Common myeloid progenitor, CD34-positive (primary cell): ENCODE results near the gene CELSR1.

Experiments used
- CTCF ChIA-PET: fragments of 350-600 bp; sonication (Branson Sonifier 250); formaldehyde crosslinking; loops from one replicate; lab custom pipeline; 2021; ENCODE audit warnings: antibody characterized with exemption; lab: Charles Lee
- POLR2A ChIA-PET: fragments of 350-600 bp; sonication (Branson Sonifier 250); formaldehyde crosslinking; loops from one replicate; lab custom pipeline; 2021; ENCODE audit warnings: antibody characterized with exemption; lab: Charles Lee
- DNase-seq, 3 donors: peaks; one replicate each; pipeline versions ENCODE4 v3.0.0 to v3.0.0-alpha.2; 2013
- H3K27ac ChIP-seq, 2 experiments: 1 replicate in 1 of 2; 2 replicates in 1 of 2; pipeline ENCODE4 v1.7.0; 2013; ENCODE audit warnings: inconsistent platforms in 2 of 2, low read length in 2 of 2, mild to moderate bottlenecking in 2 of 2, low read depth in 1 of 2, moderate library complexity in 1 of 2; ENCODE audit not compliant: severe bottlenecking in 2 of 2, insufficient read depth in 1 of 2, poor library complexity in 1 of 2
- H3K27me3 ChIP-seq, 5 experiments: replicated peaks in 2 of 5; 1 replicate in 3 of 5; 2 replicates in 2 of 5; pipeline versions ENCODE4 v1.6.1 to v1.7.0; 2013; ENCODE audit warnings: low read length in 4 of 5, mild to moderate bottlenecking in 2 of 5, moderate library complexity in 2 of 5, inconsistent platforms in 1 of 5; ENCODE audit not compliant: insufficient read depth in 5 of 5, control insufficient read depth in 4 of 5
- H3K36me3 ChIP-seq, 4 experiments: 1 replicate in 2 of 4; 2 replicates in 2 of 4; pipeline versions ENCODE4 v1.6.1 to v1.7.0; 2013; ENCODE audit warnings: low read length in 3 of 4, control low read depth in 1 of 4, mild to moderate bottlenecking in 1 of 4; ENCODE audit not compliant: control insufficient read depth in 4 of 4, insufficient read depth in 4 of 4
- H3K4me1 ChIP-seq, 4 experiments: 1 replicate in 3 of 4; 2 replicates in 1 of 4; pipeline versions ENCODE4 v1.6.1 to v1.7.1; 2013; ENCODE audit warnings: low read length in 3 of 4, mild to moderate bottlenecking in 3 of 4, control low read depth in 1 of 4, inconsistent platforms in 1 of 4, moderate library complexity in 1 of 4; ENCODE audit not compliant: control insufficient read depth in 4 of 4, insufficient read depth in 4 of 4; ENCODE audit errors: control extremely low read depth in 1 of 4
- H3K4me3 ChIP-seq, 7 experiments: 1 replicate in 4 of 7; 2 replicates in 3 of 7; pipeline versions ENCODE4 v1.5.1 to v1.7.0; 2013; ENCODE audit warnings: mild to moderate bottlenecking in 7 of 7, low read length in 6 of 7, moderate library complexity in 6 of 7, inconsistent platforms in 2 of 7, low read depth in 2 of 7, control low read depth in 1 of 7; ENCODE audit not compliant: insufficient read depth in 4 of 7, control insufficient read depth in 1 of 7; ENCODE audit errors: extremely low read depth in 1 of 7
- H3K9me3 ChIP-seq, 5 experiments: 1 replicate in 4 of 5; 2 replicates in 1 of 5; pipeline versions ENCODE4 v1.6.1 to v1.7.1; 2013; ENCODE audit warnings: low read length in 4 of 5, mild to moderate bottlenecking in 2 of 5, inconsistent platforms in 1 of 5, low read depth in 1 of 5, moderate library complexity in 1 of 5; ENCODE audit not compliant: control insufficient read depth in 4 of 5, insufficient read depth in 2 of 5; ENCODE audit errors: control extremely low read depth in 1 of 5
- WGBS: methylation state at CpG from one replicate; pipeline ENCODE4 v1.1.5; 2013; ENCODE audit not compliant: insufficient coverage; 5-methylcytosine and 5-hydroxymethylcytosine counted together

The CELSR1 gene

DNA sequence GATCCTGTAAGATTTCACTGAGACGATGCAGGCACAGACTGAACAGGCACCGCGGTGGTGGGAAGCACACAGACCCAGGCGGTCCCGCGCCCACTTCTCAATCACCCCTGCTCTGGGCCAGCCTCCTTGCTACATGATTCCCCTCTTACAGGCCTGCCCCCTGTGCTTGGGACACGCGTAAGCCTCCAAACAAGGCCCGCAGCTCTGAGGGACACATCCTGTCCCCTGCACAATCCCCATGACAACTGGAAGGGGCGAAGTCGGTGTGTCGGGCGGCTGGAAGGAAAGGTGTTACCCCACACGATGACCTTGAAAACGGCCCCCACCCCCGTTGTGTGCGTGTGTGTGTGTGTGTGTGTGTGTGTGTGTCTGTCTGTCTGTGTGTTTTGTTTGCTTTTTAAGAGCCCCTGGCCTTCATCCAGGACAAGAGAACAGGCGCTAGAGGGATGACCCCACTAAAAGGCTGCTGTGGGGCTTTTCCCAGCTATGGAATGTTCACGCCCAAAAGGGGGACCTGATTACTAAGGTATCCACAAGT, 13.1 kb downstream of the CELSR1 start:
- no peaks in the 10 kb centered on the region for H3K36me3 ChIP-seq
- peaks cover 0 to 15% (median 8%) of the 10 kb centered on the region in 4 experiments for H3K4me1 ChIP-seq
- peaks cover 0 to 17% (median 5%) of the 10 kb centered on the region in 5 experiments for H3K27me3 ChIP-seq
- ChIA-PET CTCF (no interaction called here), POLR2A (no interaction called here)
- H3K4me3 ChIP-seq, result no peak overlapping the region
- H3K27ac ChIP-seq, result no peak overlapping the region
- no peaks in the 10 kb centered on the region for H3K9me3 ChIP-seq
- WGBS, result 86% methylated on average over 15 of the region's 19 CpGs
- DNase-seq, result no peak

DNA sequence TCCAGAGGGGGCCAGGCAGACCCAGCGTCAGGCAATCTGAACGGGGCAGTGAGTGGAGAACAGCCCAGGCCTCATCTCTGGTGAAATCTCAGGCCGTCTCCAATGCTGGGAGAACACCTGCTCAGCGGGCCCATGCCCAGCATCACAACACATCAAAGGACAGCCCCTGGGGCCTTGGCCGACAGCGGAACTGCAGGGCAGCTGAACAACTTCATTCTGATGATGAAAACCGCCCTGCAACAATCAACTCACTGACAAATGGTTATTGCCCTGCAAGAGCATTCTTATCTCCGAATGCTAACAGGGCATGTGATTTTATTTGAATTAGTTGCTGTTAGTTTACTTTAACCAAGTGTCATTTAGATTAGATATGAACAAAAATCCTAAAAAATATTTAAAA, 14.6 kb downstream of the CELSR1 start:
- peaks cover 0 to 8% (median 4%) of the 10 kb centered on the region in 4 experiments for H3K4me1 ChIP-seq
- H3K4me3 ChIP-seq, result no peak overlapping the region
- H3K27ac ChIP-seq, result no peak overlapping the region
- H3K27me3 ChIP-seq, result peaks cover 0 to 17% (median 7%) of the 10 kb centered on the region in 5 experiments
- H3K36me3 ChIP-seq, result no peaks in the 10 kb centered on the region
- WGBS, result 73% methylated on average over 5 of the region's 8 CpGs
- CTCF ChIA-PET, result no interaction called here
- no peaks in the 10 kb centered on the region for H3K9me3 ChIP-seq
- POLR2A ChIA-PET, result no interaction called here
- no peak for DNase-seq

DNA sequence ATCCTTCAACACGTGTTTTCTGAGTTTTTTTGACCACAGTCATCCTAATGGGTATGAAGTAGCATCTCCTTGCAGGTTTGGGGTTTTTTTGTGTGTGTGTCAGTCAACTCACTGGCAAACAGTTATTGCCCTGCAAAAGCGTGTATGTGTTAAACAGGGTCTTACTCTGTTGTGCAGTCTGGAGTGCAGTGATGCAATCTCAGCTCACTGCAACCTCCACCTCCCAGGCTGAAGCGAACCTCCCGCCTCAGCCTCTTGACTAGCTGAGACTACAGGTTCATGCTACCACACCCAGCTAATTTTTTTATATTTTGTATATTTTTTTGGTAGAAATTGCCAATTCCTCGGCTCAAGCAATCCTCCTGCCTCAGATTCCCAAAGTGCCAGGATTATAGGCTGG, 15.4 kb downstream of the CELSR1 start:
- ChIA-PET POLR2A (no interaction called here), CTCF (no interaction called here)
- Histone ChIP-seq H3K27me3 (peaks cover 0 to 12% (median 4%) of the 10 kb centered on the region in 5 experiments), H3K4me3 (no peak overlapping the region), H3K9me3 (no peaks in the 10 kb centered on the region), H3K27ac (no peak overlapping the region), H3K36me3 (no peaks in the 10 kb centered on the region), H3K4me1 (peaks cover 0 to under 1% (median 0%) of the 10 kb centered on the region in 4 experiments)
- 100% methylated on average over 2 of the region's 5 CpGs for WGBS
- DNase-seq, result no peak

DNA sequence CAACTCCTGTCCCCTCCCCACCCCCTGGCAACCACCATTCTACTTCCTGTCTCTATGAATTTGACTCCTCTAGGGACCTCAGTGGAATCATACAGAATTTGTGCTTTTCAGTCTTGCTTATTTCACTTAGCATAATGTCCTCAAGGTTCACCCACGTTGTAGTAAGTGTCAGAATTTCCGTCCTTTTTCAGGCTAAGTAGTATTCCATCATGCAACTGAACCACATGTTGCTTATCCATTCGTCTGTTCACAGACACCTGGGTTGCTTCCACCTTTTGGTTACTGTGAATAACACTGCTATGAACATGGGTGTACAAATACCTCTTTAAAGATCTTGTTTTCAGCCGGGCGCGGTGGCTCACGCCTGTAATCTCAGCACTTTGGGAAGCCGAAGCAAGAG, 16.5 kb downstream of the CELSR1 start:
- no peak overlapping the region for H3K4me3 ChIP-seq
- ChIA-PET CTCF (no interaction called here), POLR2A (no interaction called here)
- no peaks in the 10 kb centered on the region for H3K36me3 ChIP-seq
- H3K9me3 ChIP-seq, result no peaks in the 10 kb centered on the region
- no peak overlapping the region for H3K27ac ChIP-seq
- H3K4me1 ChIP-seq, result no peaks in the 10 kb centered on the region
- H3K27me3 ChIP-seq, result peaks cover 0 to 12% (median 4%) of the 10 kb centered on the region in 5 experiments
- DNase-seq, result no peak
- 95% methylated on average over 8 of the region's 8 CpGs for WGBS

DNA sequence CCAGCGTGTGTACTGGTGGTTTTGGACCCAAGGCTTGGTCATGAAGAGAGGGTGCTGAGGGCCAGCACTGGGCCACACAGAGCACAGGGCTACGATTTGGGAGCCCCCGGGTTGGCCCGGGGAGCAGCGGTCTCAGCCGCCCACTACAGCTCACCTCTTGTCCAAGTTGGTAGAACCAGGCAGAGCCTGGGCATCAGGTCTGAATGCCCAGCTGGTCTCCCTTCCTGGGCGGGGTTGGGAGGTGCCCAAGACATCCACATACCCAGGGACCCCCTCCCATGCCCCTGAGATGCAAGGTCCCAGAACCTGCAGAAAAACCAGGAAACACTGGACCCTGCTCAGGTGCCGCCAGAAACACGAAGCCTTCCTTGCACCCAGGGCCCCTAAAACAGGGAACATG, 18.0 kb downstream of the CELSR1 start:
- WGBS, result 90% methylated on average over 4 of the region's 9 CpGs
- no peak overlapping the region for H3K27ac ChIP-seq
- no peaks in the 10 kb centered on the region for H3K9me3 ChIP-seq
- no peak for DNase-seq
- H3K36me3 ChIP-seq, result no peaks in the 10 kb centered on the region
- peaks cover 0 to 9% (median 2%) of the 10 kb centered on the region in 5 experiments for H3K27me3 ChIP-seq
- H3K4me3 ChIP-seq, result no peak overlapping the region
- H3K4me1 ChIP-seq, result no peaks in the 10 kb centered on the region
- ChIA-PET CTCF (no interaction called here), POLR2A (no interaction called here)

DNA sequence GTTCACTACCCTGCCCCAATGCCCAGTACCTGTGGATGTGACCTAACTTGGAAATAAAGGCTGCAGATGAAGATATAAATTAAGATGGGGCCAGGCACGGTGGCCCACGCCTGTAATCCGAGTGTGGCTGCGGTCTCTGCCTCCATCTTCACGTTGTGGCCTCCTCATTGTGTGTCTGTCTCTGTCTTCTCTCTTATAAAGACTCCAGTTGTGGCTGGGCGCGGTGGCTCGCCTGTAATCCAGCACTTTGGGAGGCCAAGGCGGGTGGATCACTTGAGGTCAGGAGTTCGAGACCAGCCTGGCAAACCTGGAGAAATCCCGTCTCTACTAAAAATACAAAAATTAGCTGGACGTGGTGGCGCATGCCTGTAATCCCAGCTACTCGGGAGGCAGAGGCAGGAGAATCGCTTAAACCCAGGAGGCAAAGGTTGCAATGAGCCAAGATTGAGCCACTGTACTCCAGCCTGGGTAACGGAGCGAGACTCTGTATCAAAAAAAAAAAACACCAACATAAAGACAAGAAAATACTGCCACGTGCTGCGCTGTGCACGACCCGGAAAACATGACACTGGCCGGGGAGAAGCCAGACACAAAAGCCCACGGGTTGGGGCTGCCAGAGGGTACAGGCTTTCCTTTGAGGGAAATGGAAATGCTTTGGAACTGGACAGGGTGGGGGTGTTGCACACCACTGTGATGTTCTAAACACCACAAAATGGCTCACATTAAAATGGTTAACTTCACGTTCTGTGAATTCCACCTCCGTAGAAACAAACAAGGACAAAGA, 18.7 kb downstream of the CELSR1 start:
- Histone ChIP-seq H3K4me1 (no peaks in the 10 kb centered on the region), H3K9me3 (no peaks in the 10 kb centered on the region), H3K27ac (no peak overlapping the region), H3K36me3 (no peaks in the 10 kb centered on the region), H3K4me3 (no peak overlapping the region), H3K27me3 (peaks cover 0 to 6% (median 2%) of the 10 kb centered on the region in 5 experiments)
- 95% methylated on average over 15 of the region's 25 CpGs for WGBS
- DNase-seq, result no peak
- POLR2A ChIA-PET, result interaction anchor here (0.7 kb wide), 1 partner anchor 17 kb away, joined by 3 read pairs; no protein-coding TSS in a partner anchor
- CTCF ChIA-PET, result no interaction called here

DNA sequence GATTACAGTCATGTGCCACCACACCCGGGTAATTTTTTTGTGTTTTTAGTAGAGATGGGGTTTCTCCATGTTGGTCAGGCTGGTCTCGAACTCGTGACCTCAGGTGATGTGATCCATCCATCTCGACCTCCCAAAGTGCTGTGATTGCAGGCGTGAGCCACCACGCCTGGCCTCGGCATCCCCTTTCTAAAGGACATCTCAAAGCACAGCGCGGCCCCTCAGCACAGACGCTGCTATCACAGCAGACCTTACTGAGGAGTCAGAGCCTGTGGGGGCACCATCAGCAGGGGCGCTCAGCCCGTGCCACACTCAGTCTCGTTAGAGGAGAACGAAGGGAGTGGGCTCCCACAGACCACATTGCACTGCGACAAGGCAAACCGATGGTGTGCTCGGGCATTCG, 19.4 kb downstream of the CELSR1 start:
- POLR2A ChIA-PET, result interaction anchor here (0.7 kb wide), 1 partner anchor 17 kb away, joined by 3 read pairs; no protein-coding TSS in a partner anchor
- WGBS, result 97% methylated on average over 17 of the region's 18 CpGs
- CTCF ChIA-PET, result no interaction called here

More for the DNA sequence above, 19.4 kb downstream of the CELSR1 start:
- Histone ChIP-seq H3K36me3 (no peaks in the 10 kb centered on the region), H3K4me1 (no peaks in the 10 kb centered on the region), H3K9me3 (no peaks in the 10 kb centered on the region), H3K27ac (no peak overlapping the region), H3K27me3 (peaks cover 0 to 6% (median 2%) of the 10 kb centered on the region in 5 experiments), H3K4me3 (no peak overlapping the region)
- DNase-seq, result no peak
